Activated CD4-positive, alpha-beta T cell treated with anti-CD3 and anti-CD28 coated beads, Interleukin-2, amount 50 U/mL, for 24 hours (primary cell): Measurements from ENCODE around the gene UCP1.

Source experiments
- DNase-seq, 2 donors: peaks; one replicate each; pipeline ENCODE4 v3.0.0-alpha.2; 2020; ENCODE audit warnings: low read depth in 1 of 2, low spot score in 1 of 2

Gene UCP1

GRCh38 chr4:140568507-140569306 lies at the start of gene UCP1:
TSS of gene UCP1 (minus strand) at chr4:140568961. CDS start at chr4:140568729, 232 bp downstream.
- no peak for DNase-seq

- no peak for DNase-seq
Observed at GRCh38 chr4:140617499-140618248, 48.9 kb upstream of the UCP1 start.

- no peak for DNase-seq
Observed at GRCh38 chr4:140615451-140615850, 46.7 kb upstream of the UCP1 start.

GRCh38 chr4:140612357-140612756 lies 43.6 kb upstream of the UCP1 start:
- DNase-seq, result no peak

GRCh38 chr4:140611854-140612253 lies 43.1 kb upstream of the UCP1 start:
- no peak for DNase-seq

GRCh38 chr4:140609548-140610425 lies 41.0 kb upstream of the UCP1 start:
- no peak for DNase-seq

- DNase-seq, result no peak
Observed at GRCh38 chr4:140607852-140608251, 39.1 kb upstream of the UCP1 start.

GRCh38 chr4:140604544-140604943 lies 35.8 kb upstream of the UCP1 start:
- DNase-seq, result no peak

- no peak for DNase-seq
Observed at GRCh38 chr4:140603286-140603685, 34.5 kb upstream of the UCP1 start.

GRCh38 chr4:140602714-140603113 lies 34.0 kb upstream of the UCP1 start:
- DNase-seq, result no peak

- DNase-seq, result no peak
Observed at GRCh38 chr4:140600408-140600807, 31.6 kb upstream of the UCP1 start.

- DNase-seq, result no peak
Observed at GRCh38 chr4:140595065-140595464, 26.3 kb upstream of the UCP1 start.

GRCh38 chr4:140584439-140584838 lies 15.7 kb upstream of the UCP1 start:
- DNase-seq, result no peak

- DNase-seq, result no peak
Observed at GRCh38 chr4:140581078-140581477, 12.3 kb upstream of the UCP1 start.

- DNase-seq, result no peak
Observed at GRCh38 chr4:140579278-140579677, 10.5 kb upstream of the UCP1 start.

- DNase-seq, result no peak
Observed at GRCh38 chr4:140575489-140575888, 6.7 kb upstream of the UCP1 start.

GRCh38 chr4:140571620-140572019 lies 2.9 kb upstream of the UCP1 start:
- no peak for DNase-seq

GRCh38 chr4:140569307-140569638 lies 512 bp upstream of the UCP1 start:
- DNase-seq, result no peak

- no peak for DNase-seq
Observed at GRCh38 chr4:140559696-140560095, 9.1 kb downstream of the UCP1 start.

GRCh38 chr4:140557831-140558435 lies 10.8 kb downstream of the UCP1 start:
- DNase-seq, result no peak
